Erythroblast (primary cell): ENCODE measurements around the gene ZNF615.

Source experiments
- GATA1 ChIP-seq: IDR thresholded peaks from 2 replicates; pipeline ENCODE4 v1.6.1; 2011; ENCODE audit warnings: low read depth, mild to moderate bottlenecking, control low read depth, low read length, moderate library complexity
- POLR2A ChIP-seq: IDR thresholded peaks from 2 replicates; pipeline ENCODE4 v1.6.1; 2011; ENCODE audit warnings: mild to moderate bottlenecking, low read length

DNA sequence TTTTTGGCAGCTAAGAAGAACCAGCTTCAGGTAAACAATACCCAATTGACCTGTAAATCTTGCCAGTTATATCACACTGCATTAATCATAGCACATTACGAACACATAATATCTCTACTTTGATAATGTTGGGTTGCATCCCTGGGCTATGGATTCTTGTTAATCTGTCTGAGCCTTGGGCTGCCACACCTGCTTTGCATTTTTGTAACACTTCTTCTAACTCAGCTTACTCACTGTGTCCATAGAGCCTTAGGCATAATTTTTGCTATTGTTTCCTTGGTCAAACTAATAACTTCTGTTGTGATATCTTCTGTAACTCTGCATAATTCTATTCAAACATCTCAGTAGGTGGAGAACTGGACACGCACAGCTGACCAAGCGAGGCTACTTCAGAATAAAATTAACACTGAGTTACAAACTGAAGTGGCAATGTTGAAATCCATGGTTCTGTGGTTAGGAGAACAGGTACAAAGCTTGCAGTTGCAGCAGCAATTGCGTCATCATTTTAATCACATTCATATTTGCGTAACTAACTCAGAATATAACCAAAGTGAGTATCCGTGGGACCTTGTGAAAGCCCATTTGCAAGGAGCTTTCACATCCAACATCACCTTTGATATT lies 27.8 kb downstream of the ZNF615 start:
- TF ChIP-seq POLR2A: no peak
- TF ChIP-seq GATA1: no peak
